Glutamatergic neuron (in vitro differentiated cells): Measurements from ENCODE around the gene RBAK. TPM values are rescaled to one million over a fixed set of nuclear protein-coding genes. Genes with fewer than 3 reads are reported as not detected.

Experiments used
- DNase-seq: peaks from one replicate; pipeline ENCODE4 v3.0.0; 2022
- H3K27ac Mint-ChIP-seq: one replicate; pipeline ENCODE4 v1.8.0; 2020; ENCODE audit warnings: mild to moderate bottlenecking, mixed read lengths, inconsistent platforms; ENCODE audit not compliant: unreplicated experiment
- H3K27me3 Mint-ChIP-seq: one replicate; pipeline ENCODE4 v1.8.0; 2020; ENCODE audit warnings: mild to moderate bottlenecking, moderate library complexity, mixed read lengths, inconsistent platforms; ENCODE audit not compliant: unreplicated experiment
- H3K36me3 Mint-ChIP-seq: one replicate; pipeline ENCODE4 v1.8.0; 2020; ENCODE audit warnings: mild to moderate bottlenecking, mixed read lengths, inconsistent platforms; ENCODE audit not compliant: unreplicated experiment
- H3K4me1 Mint-ChIP-seq: one replicate; pipeline ENCODE4 v1.8.0; 2020; ENCODE audit warnings: mild to moderate bottlenecking, low read depth, mixed read lengths, inconsistent platforms; ENCODE audit not compliant: unreplicated experiment
- H3K4me3 Mint-ChIP-seq: one replicate; pipeline ENCODE4 v1.8.0; 2020; ENCODE audit warnings: mild to moderate bottlenecking, mixed read lengths, inconsistent platforms; ENCODE audit not compliant: unreplicated experiment
- H3K9me3 Mint-ChIP-seq: one replicate; pipeline ENCODE4 v1.8.0; 2020; ENCODE audit warnings: mild to moderate bottlenecking, moderate library complexity, mixed read lengths, inconsistent platforms; ENCODE audit not compliant: unreplicated experiment
- CTCF ChIP-seq: fragments of 200-600 bp; sonication (generic); IDR thresholded peaks from one replicate; pipeline ENCODE4 v1.5.0; 2021; ENCODE audit not compliant: partially characterized antibody, unreplicated experiment
- total RNA-seq: library from RNA; stranded (reverse); fragmentation: NEBNext Ultra II Directional; extraction: Animal tissue kit (Norgen Biotek cat#: 25700); gene quantifications from one replicate; pipeline ENCODE4 v1.2.1, GENCODE V29; 2021; ENCODE audit not compliant: unreplicated experiment

Gene RBAK
- total RNA-seq, 1 donor from 2014 or later = 18.0 TPM

GRCh38 chr7:5088906-5089305, 43.2 kb downstream of the RBAK start:
- Mint-ChIP-seq H3K4me1 (no peaks in the 10 kb centered on the region), H3K27me3 (no peaks in the 10 kb centered on the region), H3K9me3 (peaks cover 6% of the 10 kb centered on the region), H3K4me3 (no peak overlapping the region), H3K36me3 (peaks cover 8% of the 10 kb centered on the region), H3K27ac (no peak overlapping the region)
- TF ChIP-seq CTCF = no peak
- DNase-seq = no peak

- Mint-ChIP-seq H3K4me1 (no peaks in the 10 kb centered on the region), H3K27ac (no peak overlapping the region)
Observed at GRCh38 chr7:5093948-5094347, 48.3 kb downstream of the RBAK start.

DNA sequence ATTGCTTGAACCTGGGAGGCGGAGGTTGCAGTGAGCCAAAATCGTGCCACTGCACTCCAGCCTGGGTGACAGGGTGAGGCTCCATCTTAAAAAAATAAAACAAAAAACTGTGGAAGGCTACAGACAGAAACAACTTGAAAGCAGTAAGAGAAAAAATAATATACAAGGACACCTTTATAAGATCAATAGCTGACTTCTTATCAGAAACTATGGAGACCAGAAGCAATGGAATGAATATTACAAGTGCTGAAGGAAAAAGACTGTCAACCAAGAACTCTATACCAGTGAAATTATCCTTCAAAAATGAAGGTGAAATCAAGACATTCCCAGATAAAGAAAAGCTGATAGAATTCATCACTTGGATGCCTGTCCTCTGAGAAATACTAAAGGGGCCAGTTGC, 49.0 kb downstream of the RBAK start:
- H3K36me3 Mint-ChIP-seq = peaks cover 23% of the 10 kb centered on the region
- H3K27ac Mint-ChIP-seq = no peak overlapping the region
- no peak for TF ChIP-seq CTCF
- peaks cover 12% of the 10 kb centered on the region for H3K9me3 Mint-ChIP-seq
- DNase-seq = no peak
- H3K4me1 Mint-ChIP-seq = no peaks in the 10 kb centered on the region
- H3K4me3 Mint-ChIP-seq = no peak overlapping the region
- H3K27me3 Mint-ChIP-seq = no peaks in the 10 kb centered on the region

More at GRCh38 chr7:5093948-5094347, 48.3 kb downstream of the RBAK start:
- TF ChIP-seq CTCF = no peak
- Mint-ChIP-seq H3K36me3 (peaks cover 23% of the 10 kb centered on the region), H3K27me3 (no peaks in the 10 kb centered on the region), H3K9me3 (peaks cover 12% of the 10 kb centered on the region), H3K4me3 (no peak overlapping the region)
- DNase-seq = no peak

DNA sequence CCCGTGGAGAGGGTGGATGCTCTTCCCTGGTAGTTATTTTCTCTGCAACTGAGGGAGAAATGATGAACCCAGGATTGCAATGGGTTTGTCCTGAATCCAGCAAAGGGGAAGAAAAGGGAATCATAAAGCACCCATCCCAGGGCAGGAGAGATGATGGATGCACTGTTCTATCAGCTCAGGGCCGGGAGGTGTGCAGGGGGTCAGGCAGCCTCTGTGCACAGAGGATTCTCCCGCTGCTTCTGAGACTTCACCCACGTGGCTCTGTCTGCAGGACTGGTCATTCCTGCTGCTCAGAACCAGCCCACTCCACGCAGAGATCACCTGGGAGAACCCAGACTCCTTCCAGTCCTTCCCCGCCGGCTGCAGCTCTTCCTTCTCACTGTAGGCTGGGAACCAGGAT, 70.7 kb downstream of the RBAK start:
- Mint-ChIP-seq H3K9me3 (peaks cover 2% of the 10 kb centered on the region), H3K4me3 (no peak overlapping the region), H3K36me3 (no peaks in the 10 kb centered on the region), H3K4me1 (no peaks in the 10 kb centered on the region), H3K27me3 (peaks cover 7% of the 10 kb centered on the region), H3K27ac (no peak overlapping the region)
- no peak for DNase-seq
- TF ChIP-seq CTCF = no peak

DNA sequence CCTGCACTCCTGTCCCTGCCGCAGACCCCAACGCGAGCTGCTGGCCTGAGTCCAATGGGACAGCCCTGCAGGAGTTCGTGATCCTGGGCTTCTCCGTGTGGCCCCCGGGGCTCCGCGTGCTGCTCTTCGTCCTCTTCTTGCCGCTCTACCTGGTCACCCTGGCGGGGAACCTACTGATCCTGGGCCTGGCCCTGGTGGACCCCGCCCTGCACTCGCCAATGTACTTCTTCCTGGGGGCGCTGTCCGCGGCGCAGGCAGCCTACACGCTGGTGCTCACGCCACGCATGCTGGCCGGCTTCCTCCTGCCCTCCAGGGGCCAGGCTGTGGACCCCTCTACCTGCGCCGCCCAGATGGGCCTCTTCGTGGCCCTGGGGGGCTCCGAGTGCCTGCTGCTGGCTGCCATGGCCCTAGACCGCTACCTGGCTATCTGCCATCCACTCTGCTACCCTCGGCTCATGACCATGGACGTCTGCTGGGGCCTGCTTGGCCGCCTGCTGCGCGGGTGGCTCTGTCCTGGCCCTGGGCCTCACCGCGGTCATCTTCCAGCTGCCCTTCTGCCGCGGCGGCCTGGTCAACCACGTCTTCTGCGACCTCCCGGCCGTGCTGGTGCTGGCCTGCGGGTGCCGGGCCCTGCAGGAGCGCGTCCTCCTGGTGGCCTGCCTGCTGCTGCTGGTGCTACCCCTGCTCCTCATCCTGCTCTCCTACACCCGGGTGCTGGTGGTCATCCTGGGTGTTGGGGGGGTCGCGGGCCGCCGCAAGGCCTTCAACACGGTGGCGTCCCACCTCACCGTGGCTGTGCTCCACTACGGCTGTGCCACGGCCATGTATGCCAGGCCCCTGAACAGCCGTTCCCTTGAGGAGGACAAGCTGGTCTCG, 71.7 kb downstream of the RBAK start:
- Mint-ChIP-seq H3K4me3 (no peak overlapping the region), H3K27me3 (peaks cover 7% of the 10 kb centered on the region), H3K9me3 (peaks cover 2% of the 10 kb centered on the region), H3K36me3 (no peaks in the 10 kb centered on the region), H3K4me1 (no peaks in the 10 kb centered on the region), H3K27ac (no peak overlapping the region)
- TF ChIP-seq CTCF = no peak
- DNase-seq = no peak
